Measurements from ENCODE around the gene GFPT2.

GFPT2 gene

GRCh38 chr5:180378438-180379344 is 25.6 kb upstream of the GFPT2 start:
- DNase-seq, result no peak

- DNase-seq, result no peak
These were observed 24.5 kb upstream of the GFPT2 start for GRCh38 chr5:180377556-180378197.

- DNase-seq, result no peak
These were observed 23.4 kb upstream of the GFPT2 start for GRCh38 chr5:180376511-180376910.

- no peak for DNase-seq
These were observed 22.8 kb upstream of the GFPT2 start for GRCh38 chr5:180375955-180376354.

GRCh38 chr5:180375291-180375690 is 22.2 kb upstream of the GFPT2 start:
- no peak for DNase-seq

GRCh38 chr5:180373870-180374269 is 20.7 kb upstream of the GFPT2 start:
- no peak for DNase-seq

GRCh38 chr5:180373454-180373853 is 20.3 kb upstream of the GFPT2 start:
- DNase-seq, result no peak

GRCh38 chr5:180371949-180372348 is 18.8 kb upstream of the GFPT2 start:
- no peak for DNase-seq

GRCh38 chr5:180370861-180371641 is 17.9 kb upstream of the GFPT2 start:
- no peak for DNase-seq

- DNase-seq, result no peak
These were observed 14.9 kb upstream of the GFPT2 start for GRCh38 chr5:180367991-180368390.

GRCh38 chr5:180367300-180367699 is 14.2 kb upstream of the GFPT2 start:
- DNase-seq, result no peak

- DNase-seq, result no peak
These were observed 13.2 kb upstream of the GFPT2 start for GRCh38 chr5:180366326-180366725.

- DNase-seq, result no peak
These were observed 12.7 kb upstream of the GFPT2 start for GRCh38 chr5:180365829-180366228.

GRCh38 chr5:180364306-180364856 is 11.2 kb upstream of the GFPT2 start:
- DNase-seq, result no peak

GRCh38 chr5:180360078-180360957 is 7.2 kb upstream of the GFPT2 start:
- DNase-seq, result no peak

- no peak for DNase-seq
These were observed 5.6 kb upstream of the GFPT2 start for GRCh38 chr5:180358694-180359093.

- no peak for DNase-seq
These were observed 5.0 kb upstream of the GFPT2 start for GRCh38 chr5:180358179-180358578.

GRCh38 chr5:180354966-180355365 is 1.8 kb upstream of the GFPT2 start:
- DNase-seq, result no peak

- no peak for DNase-seq
These were observed 880 bp upstream of the GFPT2 start for GRCh38 chr5:180353980-180354452.

- DNase-seq, result no peak
These were observed 754 bp downstream of the GFPT2 start for GRCh38 chr5:180352116-180353047.

Data from activated CD4-positive, alpha-beta T cell treated with anti-CD3 and anti-CD28 coated beads for 1 hour (primary cell).